Adipose tissue (tissue), 3 donors: ENCODE results near the gene SS18L1. TPM values are rescaled to one million over a fixed set of nuclear protein-coding genes. Genes with fewer than 3 reads are reported as not detected.

Source experiments
- H3K27ac ChIP-seq: one replicate; pipeline ENCODE4 v1.5.1; 2013; ENCODE audit warnings: low read depth, low read length
- WGBS, 3 donors: extraction: QIAGEN DNeasy Blood & Tissue Kit; methylation state at CpG; one replicate each; pipeline ENCODE4 v1.1.7; 2013; 5-methylcytosine and 5-hydroxymethylcytosine counted together
- polyA plus RNA-seq, 3 donors: library from polyadenylated mRNA; stranded (reverse); fragments of 200-250 nt; gene quantifications; one replicate each; pipeline ENCODE4 v1.2.3, GENCODE V29; 2013
- donor health status: healthy with polysubstance abuse.
- donor health status: Bipolar disorder and iron deficiency.
- donor health status: healthy.

The SS18L1 gene
- polyA plus RNA-seq, 3 donors, result 4.8 to 7.2 (median 4.9) TPM

DNA sequence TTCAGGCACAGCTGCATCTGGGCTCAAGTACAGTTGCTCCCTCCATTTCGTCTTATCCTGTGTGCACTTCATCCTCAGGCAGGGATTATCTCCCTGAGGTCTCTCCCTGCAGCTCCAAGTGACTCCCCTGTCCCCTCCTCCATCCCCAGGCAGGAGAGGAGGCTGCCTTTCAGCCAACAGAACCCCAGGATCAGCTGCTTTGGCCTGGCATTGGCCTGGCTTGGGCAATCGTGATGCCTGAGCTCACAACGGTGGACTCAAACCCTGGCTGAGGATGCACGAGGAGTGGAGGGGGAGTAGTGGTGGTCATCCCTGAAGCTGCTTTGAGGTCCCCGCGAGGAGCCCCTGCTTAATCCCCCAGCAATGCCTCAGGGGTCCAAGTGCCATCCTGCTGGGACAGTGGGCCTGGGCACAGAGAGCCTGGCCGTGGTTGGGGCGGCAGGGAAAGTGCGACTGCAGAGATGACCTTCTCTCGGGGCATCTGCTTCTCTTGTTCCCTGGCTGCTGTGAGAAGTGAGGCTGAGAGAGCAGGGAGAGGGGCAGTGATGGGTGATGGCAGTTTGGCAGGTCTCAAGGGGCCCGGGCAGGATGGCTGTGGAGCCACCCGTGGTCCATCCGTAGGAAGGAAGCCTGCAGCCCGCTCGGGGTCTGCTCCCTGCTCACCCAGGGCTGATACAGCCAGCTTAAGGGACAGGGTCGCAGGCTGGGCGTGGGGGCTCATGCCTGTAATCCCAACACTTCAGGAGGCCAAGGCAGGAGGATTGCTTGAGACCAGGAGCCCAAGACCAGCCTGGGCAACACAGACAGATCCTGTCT is 82.5 kb downstream of the SS18L1 start:
- H3K27ac ChIP-seq, result no peak overlapping the region
- WGBS, 3 donors, result 76 to 91% (median 80%) methylated on average over 17 of the region's 17 CpGs

DNA sequence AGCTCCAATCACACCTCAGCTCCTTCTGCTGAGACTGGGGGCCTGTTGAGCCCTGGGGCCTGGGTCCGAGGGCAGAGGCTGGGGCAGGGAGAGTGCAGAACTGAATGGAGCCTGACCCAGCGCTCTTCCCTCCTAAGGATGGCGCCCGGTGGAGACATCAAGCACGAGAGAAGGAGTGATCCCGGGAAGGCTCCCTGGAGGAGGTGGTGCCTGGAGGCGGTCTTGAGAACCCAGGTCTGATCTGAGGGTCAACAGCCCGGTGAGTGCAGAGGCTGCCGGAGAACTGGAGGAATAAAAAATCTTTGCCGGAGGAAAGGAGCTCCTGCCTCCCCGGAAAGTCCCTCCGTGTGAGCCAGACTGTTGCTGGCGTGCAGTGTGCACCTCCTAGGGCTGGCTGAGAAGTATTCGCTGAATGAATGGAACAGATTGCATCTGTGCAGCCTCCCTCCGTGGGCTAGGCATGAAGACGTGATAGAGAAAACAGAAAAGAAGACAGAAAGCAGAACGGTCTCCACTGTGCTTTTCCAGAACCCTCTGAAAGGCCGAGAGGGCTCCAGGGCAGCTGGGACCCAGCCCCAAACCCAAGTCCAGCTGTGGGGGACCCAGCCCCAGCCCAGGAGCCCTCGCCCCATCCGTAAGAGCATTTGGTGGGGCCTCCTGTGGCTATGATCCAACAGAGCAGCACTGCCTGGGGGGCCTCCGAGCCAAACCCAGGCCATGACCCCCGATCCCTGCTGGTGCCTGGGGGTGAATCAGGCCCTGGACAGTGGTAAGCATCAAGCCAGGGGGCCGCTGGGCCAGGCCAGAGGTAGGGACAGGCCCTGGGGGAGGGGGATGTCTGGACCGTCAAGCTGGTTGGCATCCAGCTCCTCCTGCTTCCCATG is 83.4 kb downstream of the SS18L1 start:
- no peak overlapping the region for H3K27ac ChIP-seq
- 67 to 77% (median 68%) methylated on average over 24 of the region's 24 CpGs for WGBS, 3 donors

DNA sequence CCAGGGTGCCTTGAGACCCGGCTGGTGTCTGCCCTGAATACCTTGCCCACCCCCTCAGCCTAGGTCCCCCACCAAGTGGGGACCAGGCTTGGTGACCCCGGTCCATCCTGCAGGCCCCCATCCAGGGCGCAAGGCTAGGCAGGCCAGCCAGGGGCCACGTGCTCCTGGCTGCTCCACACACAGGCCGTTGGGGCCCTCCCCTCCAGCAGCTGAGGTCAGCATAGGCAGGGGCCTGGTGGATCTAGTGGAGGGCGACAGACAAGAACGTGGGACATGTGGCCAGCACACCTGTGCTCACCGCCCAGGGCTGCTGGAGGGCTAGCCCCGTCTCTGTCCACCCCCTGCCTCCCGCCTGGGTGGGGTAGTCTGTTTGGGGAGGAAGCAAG is 84.0 kb downstream of the SS18L1 start:
- WGBS, 3 donors, result 21 to 63% (median 57%) methylated on average over 6 to 10 of the region's 10 CpGs
- no peak overlapping the region for H3K27ac ChIP-seq

DNA sequence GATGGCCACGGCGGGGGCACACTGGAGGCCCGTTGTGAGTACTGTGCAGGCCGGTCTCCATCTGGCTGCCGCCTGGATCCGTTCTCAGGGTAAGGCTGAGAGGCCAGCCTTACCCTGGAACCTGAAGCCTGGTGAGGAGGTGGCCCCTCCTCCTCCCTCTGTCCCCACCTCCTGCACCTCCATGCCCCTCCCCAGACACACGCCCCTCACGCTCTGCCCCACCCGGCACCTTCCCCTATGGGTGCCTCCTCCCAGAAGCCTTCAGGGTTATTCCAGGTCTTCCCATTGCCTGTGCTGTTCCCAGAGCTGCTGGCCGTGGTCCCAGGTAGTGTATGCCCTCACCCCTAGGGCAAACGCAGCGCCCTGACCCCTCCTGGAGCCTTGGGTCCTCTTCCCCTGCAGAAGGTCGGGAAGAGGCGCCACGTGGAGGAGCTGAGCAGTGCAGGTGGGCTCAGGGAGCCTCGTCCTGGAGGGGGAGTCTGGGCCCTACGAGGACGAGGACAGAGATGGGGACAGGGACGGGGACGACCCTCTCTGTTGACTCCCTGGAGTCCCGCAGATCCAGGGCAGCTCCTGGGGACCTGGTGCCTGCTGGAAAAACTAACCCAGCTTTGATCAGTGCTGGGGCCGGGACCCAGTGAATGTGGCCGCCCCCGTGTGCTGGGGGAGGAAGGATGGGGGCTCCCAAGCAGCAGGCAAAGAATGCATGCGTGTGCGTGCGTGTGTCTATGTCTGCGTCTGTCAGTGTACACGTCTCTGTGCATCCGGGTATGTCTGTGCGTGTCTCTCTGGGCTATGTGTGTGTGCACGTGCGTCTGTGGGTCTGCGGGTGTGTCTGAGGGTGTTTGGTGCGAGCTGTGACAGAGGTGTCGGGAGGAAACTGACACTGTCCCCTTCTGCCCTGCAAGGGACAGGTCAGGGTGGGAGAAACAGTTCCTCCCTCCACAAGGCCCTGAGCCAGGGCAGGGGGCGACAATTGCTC is 84.7 kb downstream of the SS18L1 start:
- WGBS, 3 donors, result 43 to 56% (median 43%) methylated on average over 33 to 37 of the region's 37 CpGs
- H3K27ac ChIP-seq, result no peak overlapping the region

DNA sequence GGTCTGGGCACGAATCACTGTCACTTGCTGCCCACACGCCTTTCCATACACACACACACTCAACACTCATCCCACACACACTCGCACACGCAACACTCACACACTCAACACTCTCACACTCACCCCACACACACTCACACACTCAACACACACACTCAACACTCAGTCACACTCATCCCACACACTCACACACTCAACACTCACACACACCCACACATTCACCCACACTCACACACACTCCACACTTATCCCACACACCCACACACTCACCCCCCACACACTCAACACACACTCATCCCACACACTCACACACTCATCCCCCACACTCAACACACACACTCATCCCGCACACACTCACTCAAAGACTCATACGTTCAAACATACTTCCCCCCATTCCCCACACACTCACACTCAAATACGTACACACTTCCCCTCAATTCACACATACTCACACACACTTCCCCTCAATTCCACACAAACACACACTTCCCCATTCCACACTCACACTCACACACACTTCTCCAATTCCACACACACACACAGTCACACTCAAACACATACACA is 85.5 kb downstream of the SS18L1 start:
- WGBS, 3 donors, result 75 to 87% (median 79%) methylated on average over 7 of the region's 7 CpGs
- H3K27ac ChIP-seq, result no peak overlapping the region

DNA sequence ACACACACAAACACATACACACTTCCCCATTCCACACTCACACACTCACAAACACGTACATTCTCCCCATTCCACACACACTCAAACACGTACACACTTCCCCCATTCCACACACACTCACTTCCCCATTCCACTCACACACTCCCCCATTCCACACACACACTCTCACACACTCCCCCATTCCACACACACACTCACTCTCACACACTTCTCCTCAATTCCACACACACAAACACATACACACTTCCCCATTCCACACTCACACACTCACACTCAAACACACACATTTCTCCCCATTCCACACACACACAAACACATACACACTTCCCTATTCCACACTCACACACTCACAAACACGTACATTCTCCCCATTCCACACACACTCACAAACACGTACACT is 86.1 kb downstream of the SS18L1 start:
- WGBS, 3 donors, result 53 to 68% (median 65%) methylated on average over 4 of the region's 4 CpGs
- H3K27ac ChIP-seq, result no peak overlapping the region

DNA sequence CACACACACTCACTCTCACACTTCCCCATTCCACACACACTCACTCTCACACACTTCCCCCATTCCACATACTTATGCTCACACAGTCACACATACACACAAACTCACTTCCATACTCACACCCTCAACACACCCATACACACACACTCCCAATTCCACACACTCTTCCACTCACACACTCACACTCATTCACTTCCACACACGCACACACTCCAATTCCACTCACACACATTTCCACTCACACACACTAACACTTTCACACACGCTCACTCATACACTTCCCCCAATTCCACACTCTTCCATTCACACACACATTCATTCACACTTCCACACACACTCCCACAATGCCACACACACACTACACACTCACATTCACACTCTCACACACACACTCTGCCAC is 86.7 kb downstream of the SS18L1 start:
- no peak overlapping the region for H3K27ac ChIP-seq
- 95 to 97% (median 96%) methylated on average over 2 of the region's 2 CpGs for WGBS, 3 donors

DNA sequence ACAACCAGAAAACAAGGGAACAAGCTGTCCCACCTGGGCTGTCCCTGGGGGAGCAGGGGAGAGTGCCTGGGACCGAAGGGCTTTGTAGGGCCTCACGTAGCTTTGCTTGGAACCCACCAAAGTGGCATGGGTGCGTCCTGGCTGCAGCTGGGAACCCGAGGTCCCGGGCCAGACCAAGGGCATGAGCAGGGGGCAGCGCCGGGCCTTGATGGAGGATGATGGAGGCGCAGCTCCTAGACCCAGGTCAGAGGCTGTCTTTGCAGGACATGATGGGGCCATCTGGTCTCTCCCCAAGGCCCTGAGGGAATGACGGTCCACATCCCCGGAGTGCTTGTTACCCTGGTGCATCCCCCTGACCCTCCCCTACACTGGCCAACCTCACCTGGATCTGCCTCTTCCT is 87.1 kb downstream of the SS18L1 start:
- WGBS, 3 donors, result 89 to 92% (median 91%) methylated on average over 10 of the region's 10 CpGs
- no peak overlapping the region for H3K27ac ChIP-seq

DNA sequence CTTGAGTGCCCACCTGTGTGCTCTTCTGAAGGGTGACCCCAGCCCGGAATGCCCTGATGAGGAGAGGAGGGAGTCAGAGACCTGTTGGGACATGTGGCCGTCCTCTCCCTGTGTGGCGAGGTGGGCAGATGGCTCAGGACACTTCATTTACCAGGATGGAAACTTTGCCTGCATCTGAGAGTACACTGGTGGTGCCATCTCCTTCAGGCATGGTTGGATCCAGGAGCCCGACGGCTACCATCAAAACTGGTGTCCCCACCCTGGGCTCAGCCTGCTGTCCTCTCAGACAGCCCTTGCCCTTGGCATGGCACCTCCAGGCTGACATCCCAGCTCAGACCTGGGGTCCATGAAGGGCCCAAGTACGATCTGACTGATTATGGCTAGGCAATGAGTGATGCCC is 87.7 kb downstream of the SS18L1 start:
- WGBS, 3 donors, result 89 to 95% (median 95%) methylated on average over 6 of the region's 6 CpGs
- no peak overlapping the region for H3K27ac ChIP-seq

Other genes starting within 250 kb of the SS18L1 start
- gene TAF4, start 77.9 kb upstream of the SS18L1 start, polyA plus RNA-seq, result 1 to 10 TPM; 4.5 to 5.8 (median 5.0) TPM
- gene LSM14B, start 21.3 kb upstream of the SS18L1 start, polyA plus RNA-seq, result 10 to 100 TPM; 13.9 to 18.2 (median 16.2) TPM
- 100 to 1,000 TPM; 187 to 519 (median 266) TPM for gene PSMA7, start 375 bp upstream of the SS18L1 start, polyA plus RNA-seq
- gene MTG2, start 39.3 kb downstream of the SS18L1 start, polyA plus RNA-seq, result 10 to 100 TPM; 16.9 to 22.7 (median 17.0) TPM
- under 1 TPM in 1 of 3 donors, not detected in 2; 0.10 TPM for gene HRH3, start 76.5 kb downstream of the SS18L1 start, polyA plus RNA-seq
- 10 to 100 TPM; 12.8 to 24.5 (median 15.1) TPM for gene OSBPL2, start 94.8 kb downstream of the SS18L1 start, polyA plus RNA-seq
- gene ADRM1, start 159.2 kb downstream of the SS18L1 start, polyA plus RNA-seq, result 100 to 1,000 TPM in 1 of 3 donors, 10 to 100 TPM in 2; 73.2 to 131 (median 81.4) TPM
- 100 to 1,000 TPM in 1 of 3 donors, 10 to 100 TPM in 2; 46.3 to 364 (median 81.1) TPM for gene LAMA5, start 223.5 kb downstream of the SS18L1 start, polyA plus RNA-seq
- 1,000 to 10,000 TPM; 3,685 to 4,426 (median 4,284) TPM for gene RPS21, start 243.3 kb downstream of the SS18L1 start, polyA plus RNA-seq